Natural killer cell treated with Interleukin-12 subunit alpha and Interleukin-12 subunit beta and Interleukin-15 and Interleukin-18, amount 100 ng/mL, for 72 hours (primary cell): ENCODE data around the gene PLOD2. TPM values are rescaled to one million over a fixed set of nuclear protein-coding genes. Genes with fewer than 3 reads are reported as not detected.

Source experiments
- ATAC-seq, 2 donors: fragments of 150-1000 bp; cut with Tn5 transposase in 1 of 2; sonication (Bioruptor Pico), chemical (Tn5 transposase) in 1 of 2; 2 replicates each; pipeline ENCODE4 v1.10.0; 2021
- DNase-seq: peaks from one replicate; pipeline ENCODE4 v3.0.0; 2022; ENCODE audit warnings: low spot score
- H3K27ac Mint-ChIP-seq, 2 donors: 1 replicate in 1 of 2; 2 replicates in 1 of 2; pipeline ENCODE4 v1.8.0; 2022; ENCODE audit warnings: mixed read lengths in 2 of 2, mild to moderate bottlenecking in 1 of 2, moderate library complexity in 1 of 2
- H3K27me3 Mint-ChIP-seq, 2 donors: 1 replicate in 1 of 2; 2 replicates in 1 of 2; pipeline ENCODE4 v1.8.0; 2022; ENCODE audit warnings: mixed read lengths in 2 of 2
- H3K36me3 Mint-ChIP-seq: one replicate; pipeline ENCODE4 v1.8.0; 2022; ENCODE audit warnings: mixed read lengths
- H3K4me1 Mint-ChIP-seq, 2 donors: 1 replicate in 1 of 2; 2 replicates in 1 of 2; pipeline ENCODE4 v1.8.0; 2022; ENCODE audit warnings: low read depth in 2 of 2, mixed read lengths in 2 of 2, mild to moderate bottlenecking in 1 of 2
- H3K4me3 Mint-ChIP-seq: one replicate; pipeline ENCODE4 v1.8.0; 2022; ENCODE audit warnings: mixed read lengths
- H3K9me3 Mint-ChIP-seq: 2 replicates; pipeline ENCODE4 v1.8.0; 2022; ENCODE audit warnings: mixed read lengths
- total RNA-seq, 2 donors: library from RNA; stranded (reverse); gene quantifications; one replicate each; pipeline ENCODE4 v1.2.3, GENCODE V29; 2022

PLOD2 gene
- total RNA-seq: 1 to 10 TPM; 1.0 to 1.3 TPM

GRCh38 chr3:146160964-146161662, at the start of gene PLOD2:
PLOD2 (minus strand) TSS chr3:146161184; CDS start chr3:146160989, 195 bp downstream.
- ATAC-seq (peak; percentile 75 to 85), DNase-seq (no peak)
- Mint-ChIP-seq H3K9me3 (peaks cover 4% of the 10 kb centered on the region), H3K4me1 (peaks cover 3 to 11% of the 10 kb centered on the region in 2 donors), H3K4me3 (peak within 1 kb of the TSS; percentile 43), H3K27ac (no peak within 1 kb of the TSS), H3K36me3 (peaks cover 12% of the 10 kb centered on the region), H3K27me3 (peaks cover 20 to 53% of the 10 kb centered on the region in 2 donors)

GRCh38 chr3:146209371-146209770, 48.4 kb upstream of the PLOD2 start:
- Mint-ChIP-seq H3K27me3 (no peaks in the 10 kb centered on the region), H3K4me1 (no peaks in the 10 kb centered on the region), H3K9me3 (peaks cover 4% of the 10 kb centered on the region), H3K36me3 (no peaks in the 10 kb centered on the region), H3K4me3 (no peak overlapping the region), H3K27ac (no peak overlapping the region)
- ATAC-seq (no peak), DNase-seq (no peak)

DNA sequence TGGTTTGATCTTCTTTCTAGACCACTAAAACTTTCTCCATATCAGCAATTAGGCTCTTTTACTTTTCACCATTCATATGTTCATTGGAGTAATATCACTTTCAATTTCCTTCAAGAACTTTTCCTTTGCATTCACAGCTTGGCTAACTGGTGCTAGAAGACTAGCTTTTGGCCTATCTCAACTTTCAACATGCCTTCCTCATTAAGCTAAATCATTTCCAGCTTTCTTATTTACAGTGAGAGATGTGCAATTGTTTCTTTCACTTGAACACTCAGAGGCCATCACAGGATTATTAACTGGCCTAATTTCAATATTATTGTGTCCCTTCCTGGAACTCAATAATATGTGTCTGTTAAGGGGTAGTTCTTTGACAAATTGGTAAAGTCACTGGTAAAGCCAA, 42.8 kb upstream of the PLOD2 start:
- Mint-ChIP-seq H3K27me3 (no peaks in the 10 kb centered on the region), H3K27ac (no peak overlapping the region), H3K4me1 (no peaks in the 10 kb centered on the region), H3K4me3 (no peak overlapping the region), H3K9me3 (peaks cover 4% of the 10 kb centered on the region), H3K36me3 (no peaks in the 10 kb centered on the region)
- ATAC-seq: no peak
- no peak for DNase-seq

- Mint-ChIP-seq H3K9me3 (no peaks in the 10 kb centered on the region), H3K27me3 (no peaks in the 10 kb centered on the region), H3K36me3 (no peaks in the 10 kb centered on the region), H3K4me3 (no peak overlapping the region), H3K4me1 (no peaks in the 10 kb centered on the region), H3K27ac (no peak overlapping the region)
- no peak for DNase-seq
- ATAC-seq: no peak
Measured at GRCh38 chr3:146200461-146201220, 39.7 kb upstream of the PLOD2 start.

DNA sequence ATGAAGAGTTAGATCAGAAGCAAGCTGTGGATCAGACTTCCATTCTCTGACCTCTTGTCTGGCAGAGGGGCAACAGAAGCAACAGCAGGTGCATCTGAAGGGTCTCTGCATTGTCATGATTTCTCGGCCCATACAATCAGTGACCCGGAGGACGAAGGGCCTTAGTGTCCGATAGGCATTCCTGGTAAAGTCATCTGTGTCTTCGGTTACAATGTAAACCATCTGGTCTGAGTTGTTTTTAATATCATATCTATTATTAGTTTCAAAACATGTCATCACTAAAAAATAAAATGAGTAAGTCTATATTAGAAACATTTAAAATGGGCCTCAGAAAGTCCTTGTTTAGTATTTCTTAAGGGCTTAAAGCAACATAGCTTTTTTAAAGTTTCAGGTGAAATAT, 38.8 kb upstream of the PLOD2 start:
- no peaks in the 10 kb centered on the region for H3K4me1 Mint-ChIP-seq
- no peak for DNase-seq
- no peak overlapping the region for H3K27ac Mint-ChIP-seq
- no peak for ATAC-seq
- H3K4me3 Mint-ChIP-seq: no peak overlapping the region
- H3K9me3 Mint-ChIP-seq: no peaks in the 10 kb centered on the region
- no peaks in the 10 kb centered on the region for H3K27me3 Mint-ChIP-seq
- H3K36me3 Mint-ChIP-seq: no peaks in the 10 kb centered on the region

DNA sequence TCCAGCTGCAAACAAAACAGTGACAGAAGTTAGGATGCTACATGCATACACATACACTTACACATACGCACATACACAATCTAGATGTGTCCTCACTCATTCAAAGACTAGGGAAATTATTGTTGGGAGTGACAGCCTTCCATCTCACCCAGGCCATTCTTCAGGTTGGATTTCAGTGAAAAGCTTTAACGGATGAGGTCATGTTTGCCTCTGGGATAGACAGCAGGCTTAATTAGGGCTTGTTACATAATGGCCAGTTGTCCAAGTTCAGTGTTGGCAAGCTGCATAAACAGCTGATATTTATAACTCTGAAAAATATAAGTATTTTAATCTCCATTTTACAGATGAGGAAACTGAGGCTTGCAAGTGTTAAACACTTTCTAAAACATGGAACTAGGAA, 35.8 kb upstream of the PLOD2 start:
- no peaks in the 10 kb centered on the region for H3K4me1 Mint-ChIP-seq
- no peak for ATAC-seq
- no peak overlapping the region for H3K4me3 Mint-ChIP-seq
- H3K36me3 Mint-ChIP-seq: no peaks in the 10 kb centered on the region
- no peaks in the 10 kb centered on the region for H3K27me3 Mint-ChIP-seq
- no peak for DNase-seq
- no peak overlapping the region for H3K27ac Mint-ChIP-seq
- no peaks in the 10 kb centered on the region for H3K9me3 Mint-ChIP-seq

DNA sequence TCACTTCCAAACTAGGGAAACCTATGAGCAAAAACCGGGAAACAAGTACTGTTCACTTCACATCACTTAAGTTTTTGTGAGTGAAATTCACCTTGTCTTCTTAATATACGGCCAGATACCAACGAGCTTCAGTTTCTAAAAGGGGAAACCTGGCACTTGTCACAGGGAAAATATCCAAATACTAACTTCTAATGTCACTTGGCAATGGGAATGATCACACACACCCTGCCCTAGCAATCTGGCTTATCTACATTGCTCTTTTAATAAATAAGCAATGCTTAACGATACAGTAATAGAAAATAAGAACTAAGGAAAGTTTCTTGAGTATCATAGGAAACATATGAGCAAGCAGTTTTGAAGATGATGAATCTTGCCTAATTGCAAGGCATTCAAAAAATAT, 34.6 kb upstream of the PLOD2 start:
- H3K27ac Mint-ChIP-seq: no peak overlapping the region
- H3K4me3 Mint-ChIP-seq: no peak overlapping the region
- DNase-seq (no peak), ATAC-seq (no peak)
- no peaks in the 10 kb centered on the region for H3K36me3 Mint-ChIP-seq
- H3K9me3 Mint-ChIP-seq: no peaks in the 10 kb centered on the region
- H3K27me3 Mint-ChIP-seq: no peaks in the 10 kb centered on the region
- no peaks in the 10 kb centered on the region for H3K4me1 Mint-ChIP-seq

GRCh38 chr3:146195030-146195429, 34.0 kb upstream of the PLOD2 start:
- Mint-ChIP-seq H3K4me1 (no peaks in the 10 kb centered on the region), H3K4me3 (no peak overlapping the region), H3K27me3 (no peaks in the 10 kb centered on the region), H3K36me3 (no peaks in the 10 kb centered on the region), H3K27ac (no peak overlapping the region), H3K9me3 (no peaks in the 10 kb centered on the region)
- ATAC-seq: no peak
- DNase-seq: no peak

DNA sequence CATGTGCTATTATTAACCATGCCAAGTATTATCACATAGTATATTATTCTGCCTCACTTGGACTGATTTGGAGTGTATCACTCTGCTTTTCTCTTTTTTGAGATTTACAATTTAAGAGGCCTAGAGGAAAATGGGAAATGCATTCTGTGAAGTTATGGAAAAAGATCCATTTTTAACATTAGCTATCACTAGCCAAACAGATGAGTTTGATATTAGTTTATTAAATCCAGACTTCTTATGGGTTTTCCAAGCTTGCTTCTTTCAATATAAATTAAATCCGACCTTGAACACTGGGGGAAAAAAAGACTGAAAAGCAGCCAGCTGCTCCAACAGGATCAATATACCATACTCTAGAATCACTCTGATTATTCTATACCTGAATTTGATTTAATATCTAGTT, 30.1 kb upstream of the PLOD2 start:
- ATAC-seq (no peak), DNase-seq (no peak)
- H3K4me3 Mint-ChIP-seq: no peak overlapping the region
- H3K9me3 Mint-ChIP-seq: no peaks in the 10 kb centered on the region
- H3K27me3 Mint-ChIP-seq: peaks cover 0 to 2% of the 10 kb centered on the region in 2 donors
- H3K36me3 Mint-ChIP-seq: no peaks in the 10 kb centered on the region
- no peaks in the 10 kb centered on the region for H3K4me1 Mint-ChIP-seq
- H3K27ac Mint-ChIP-seq: no peak overlapping the region

- no peak overlapping the region for H3K4me3 Mint-ChIP-seq
- peaks cover 0 to 2% of the 10 kb centered on the region in 2 donors for H3K27me3 Mint-ChIP-seq
- no peaks in the 10 kb centered on the region for H3K36me3 Mint-ChIP-seq
- H3K4me1 Mint-ChIP-seq: no peaks in the 10 kb centered on the region
- ATAC-seq: peak in 1 of 2 donors; percentile 68
- H3K9me3 Mint-ChIP-seq: no peaks in the 10 kb centered on the region
- no peak for DNase-seq
- no peak overlapping the region for H3K27ac Mint-ChIP-seq
Measured at GRCh38 chr3:146189519-146190173, 28.7 kb upstream of the PLOD2 start.

- DNase-seq (no peak), ATAC-seq (no peak)
- Mint-ChIP-seq H3K4me1 (no peaks in the 10 kb centered on the region), H3K27ac (no peak overlapping the region), H3K9me3 (no peaks in the 10 kb centered on the region), H3K36me3 (no peaks in the 10 kb centered on the region), H3K27me3 (peaks cover 0 to 2% of the 10 kb centered on the region in 2 donors), H3K4me3 (no peak overlapping the region)
Measured at GRCh38 chr3:146187334-146187950, 26.5 kb upstream of the PLOD2 start.

DNA sequence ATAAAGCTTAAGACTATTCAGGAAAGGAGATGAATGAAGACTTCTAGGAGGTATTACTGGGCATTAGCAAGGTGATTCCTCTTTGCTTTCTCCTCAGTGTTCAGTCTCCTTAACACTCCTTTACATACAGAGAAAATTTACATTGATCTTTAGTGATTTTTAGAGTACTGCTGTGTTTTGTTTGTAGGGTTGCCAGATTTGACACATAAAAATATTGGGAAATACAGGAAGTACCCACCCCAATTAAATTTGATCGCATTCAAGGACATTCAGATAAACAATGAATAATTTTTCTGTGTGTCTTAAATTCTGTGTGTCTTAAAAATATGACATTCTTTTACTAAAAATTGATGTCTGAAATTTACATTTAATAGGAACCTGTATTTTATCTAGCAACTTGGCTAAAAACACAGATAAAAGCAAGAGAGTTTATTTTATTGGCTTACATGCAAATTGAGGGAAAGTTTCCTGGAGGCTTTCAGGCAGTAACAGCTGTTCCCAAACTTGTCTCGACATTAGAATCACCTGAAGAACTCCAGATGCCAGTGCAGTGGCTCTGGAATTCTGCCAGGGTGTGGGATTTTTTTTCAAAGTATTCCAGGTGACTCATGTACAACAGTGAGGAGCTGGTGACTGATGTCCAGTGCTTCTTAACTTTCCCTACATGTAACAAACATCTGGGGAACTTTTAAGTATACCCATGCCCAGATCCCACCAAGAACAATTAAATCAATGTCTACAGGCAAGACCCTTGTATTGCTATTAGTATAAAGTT, 23.4 kb upstream of the PLOD2 start:
- Mint-ChIP-seq H3K9me3 (no peaks in the 10 kb centered on the region), H3K36me3 (no peaks in the 10 kb centered on the region), H3K4me3 (no peak overlapping the region), H3K4me1 (no peaks in the 10 kb centered on the region), H3K27me3 (peaks cover 0 to under 1% of the 10 kb centered on the region in 2 donors), H3K27ac (no peak overlapping the region)
- DNase-seq (no peak), ATAC-seq (no peak)

- no peak overlapping the region for H3K27ac Mint-ChIP-seq
- H3K27me3 Mint-ChIP-seq: peaks cover 0 to 4% of the 10 kb centered on the region in 2 donors
- ATAC-seq (no peak), DNase-seq (no peak)
- no peak overlapping the region for H3K4me3 Mint-ChIP-seq
- H3K36me3 Mint-ChIP-seq: no peaks in the 10 kb centered on the region
- H3K9me3 Mint-ChIP-seq: no peaks in the 10 kb centered on the region
- H3K4me1 Mint-ChIP-seq: no peaks in the 10 kb centered on the region
Measured at GRCh38 chr3:146181216-146181615, 20.2 kb upstream of the PLOD2 start.
